ENCODE results near the gene PKN1. TPM values are rescaled to one million over a fixed set of nuclear protein-coding genes. Genes with fewer than 3 reads are reported as not detected.

PKN1 gene
- total RNA-seq, 1 donor from 2014 or later = 68.3 TPM

GRCh38 chr19:14393329-14393728, 39.8 kb upstream of the PKN1 start:
- Histone ChIP-seq H3K27me3 (ENCODE audit: insufficient read depth, low read length) (no peaks in the 10 kb centered on the region), H3K4me2 (ENCODE audit: low read length) (no peak overlapping the region), H3K9ac (ENCODE audit: low read length) (no peak overlapping the region), H3K79me2 (ENCODE audit: insufficient read depth, low read length) (no peaks in the 10 kb centered on the region), H4K20me1 (ENCODE audit: insufficient read depth, low read length) (no peaks in the 10 kb centered on the region), H3K27ac (ENCODE audit: low read depth, low read length) (no peak overlapping the region), H3K4me1 (ENCODE audit: insufficient read depth, low read length) (no peaks in the 10 kb centered on the region), H2AFZ (ENCODE audit: low read depth, low read length) (no peak overlapping the region), H3K4me3 (ENCODE audit: insufficient read depth, low read depth, low read length) (no peak overlapping the region), H3K36me3 (ENCODE audit: insufficient read depth, low read length) (no peaks in the 10 kb centered on the region), H3K9me3 (ENCODE audit: insufficient read depth, low read depth, low read length) (no peaks in the 10 kb centered on the region)
- H3K4me1 Mint-ChIP-seq (ENCODE audit: low read depth, unreplicated experiment) = peaks cover 3% of the 10 kb centered on the region
- TF ChIP-seq CTCF (IDR thresholded peaks at IDR 0.05; ENCODE audit: insufficient read depth, low read depth, low read length) = no peak
- TF ChIP-seq EZH2 (IDR thresholded peaks at IDR 0.05; ENCODE audit: insufficient read depth, low read length) = no peak
- peaks cover 4% of the 10 kb centered on the region for H3K9me3 Mint-ChIP-seq (ENCODE audit: unreplicated experiment)
- no peak for DNase-seq (ENCODE audit: low read depth)
- H3K27me3 Mint-ChIP-seq (ENCODE audit: low read depth, unreplicated experiment) = peaks cover 3% of the 10 kb centered on the region
- no peak for FAIRE-seq
- peaks cover 1% of the 10 kb centered on the region for H3K36me3 Mint-ChIP-seq (ENCODE audit: low read depth, unreplicated experiment)
- H3K27ac Mint-ChIP-seq (ENCODE audit: unreplicated experiment) = no peak overlapping the region
- no peak overlapping the region for H3K4me3 Mint-ChIP-seq (ENCODE audit: unreplicated experiment)

GRCh38 chr19:14394167-14394566, 38.9 kb upstream of the PKN1 start:
- Histone ChIP-seq H3K4me2 (ENCODE audit: low read length) (no peak overlapping the region), H4K20me1 (ENCODE audit: insufficient read depth, low read length) (no peaks in the 10 kb centered on the region), H3K4me3 (ENCODE audit: insufficient read depth, low read depth, low read length) (no peak overlapping the region), H3K9me3 (ENCODE audit: insufficient read depth, low read depth, low read length) (no peaks in the 10 kb centered on the region), H3K36me3 (ENCODE audit: insufficient read depth, low read length) (no peaks in the 10 kb centered on the region), H3K27me3 (ENCODE audit: insufficient read depth, low read length) (no peaks in the 10 kb centered on the region), H3K27ac (ENCODE audit: low read depth, low read length) (no peak overlapping the region), H3K4me1 (ENCODE audit: insufficient read depth, low read length) (no peaks in the 10 kb centered on the region), H2AFZ (ENCODE audit: low read depth, low read length) (no peak overlapping the region), H3K9ac (ENCODE audit: low read length) (no peak overlapping the region), H3K79me2 (ENCODE audit: insufficient read depth, low read length) (no peaks in the 10 kb centered on the region)
- Mint-ChIP-seq H3K36me3 (ENCODE audit: low read depth, unreplicated experiment) (no peaks in the 10 kb centered on the region), H3K9me3 (ENCODE audit: unreplicated experiment) (no peaks in the 10 kb centered on the region), H3K27ac (ENCODE audit: unreplicated experiment) (no peak overlapping the region), H3K4me1 (ENCODE audit: low read depth, unreplicated experiment) (peaks cover 3% of the 10 kb centered on the region), H3K27me3 (ENCODE audit: low read depth, unreplicated experiment) (peaks cover 3% of the 10 kb centered on the region), H3K4me3 (ENCODE audit: unreplicated experiment) (no peak overlapping the region)
- no peak for DNase-seq (ENCODE audit: low read depth)
- no peak for TF ChIP-seq EZH2 (IDR thresholded peaks at IDR 0.05; ENCODE audit: insufficient read depth, low read length)
- no peak for TF ChIP-seq CTCF (IDR thresholded peaks at IDR 0.05; ENCODE audit: insufficient read depth, low read depth, low read length)
- FAIRE-seq = no peak

- Histone ChIP-seq H4K20me1 (ENCODE audit: insufficient read depth, low read length) (no peaks in the 10 kb centered on the region), H3K9me3 (ENCODE audit: insufficient read depth, low read depth, low read length) (no peaks in the 10 kb centered on the region), H3K9ac (ENCODE audit: low read length) (no peak overlapping the region), H2AFZ (ENCODE audit: low read depth, low read length) (no peak overlapping the region), H3K4me1 (ENCODE audit: insufficient read depth, low read length) (no peaks in the 10 kb centered on the region), H3K27me3 (ENCODE audit: insufficient read depth, low read length) (no peaks in the 10 kb centered on the region), H3K79me2 (ENCODE audit: insufficient read depth, low read length) (no peaks in the 10 kb centered on the region), H3K4me2 (ENCODE audit: low read length) (no peak overlapping the region), H3K27ac (ENCODE audit: low read depth, low read length) (no peak overlapping the region), H3K4me3 (ENCODE audit: insufficient read depth, low read depth, low read length) (no peak overlapping the region), H3K36me3 (ENCODE audit: insufficient read depth, low read length) (no peaks in the 10 kb centered on the region)
- no peak overlapping the region for H3K27ac Mint-ChIP-seq (ENCODE audit: unreplicated experiment)
- peaks cover 3% of the 10 kb centered on the region for H3K27me3 Mint-ChIP-seq (ENCODE audit: low read depth, unreplicated experiment)
- peaks cover 3% of the 10 kb centered on the region for H3K4me1 Mint-ChIP-seq (ENCODE audit: low read depth, unreplicated experiment)
- H3K4me3 Mint-ChIP-seq (ENCODE audit: unreplicated experiment) = no peak overlapping the region
- no peaks in the 10 kb centered on the region for H3K36me3 Mint-ChIP-seq (ENCODE audit: low read depth, unreplicated experiment)
- DNase-seq (ENCODE audit: low read depth) (no peak), FAIRE-seq (no peak)
- no peak for TF ChIP-seq CTCF (IDR thresholded peaks at IDR 0.05; ENCODE audit: insufficient read depth, low read depth, low read length)
- no peak for TF ChIP-seq EZH2 (IDR thresholded peaks at IDR 0.05; ENCODE audit: insufficient read depth, low read length)
- H3K9me3 Mint-ChIP-seq (ENCODE audit: unreplicated experiment) = no peaks in the 10 kb centered on the region
Observed at GRCh38 chr19:14395262-14395661, 37.8 kb upstream of the PKN1 start.
